LoVo (cell line): Measurements from ENCODE around the gene CCDC68.

Experiments
- DNase-seq: peaks from one replicate; pipeline ENCODE4 v3.0.0-alpha.2; 2016; ENCODE audit warnings: low spot score

The CCDC68 gene, protein sequence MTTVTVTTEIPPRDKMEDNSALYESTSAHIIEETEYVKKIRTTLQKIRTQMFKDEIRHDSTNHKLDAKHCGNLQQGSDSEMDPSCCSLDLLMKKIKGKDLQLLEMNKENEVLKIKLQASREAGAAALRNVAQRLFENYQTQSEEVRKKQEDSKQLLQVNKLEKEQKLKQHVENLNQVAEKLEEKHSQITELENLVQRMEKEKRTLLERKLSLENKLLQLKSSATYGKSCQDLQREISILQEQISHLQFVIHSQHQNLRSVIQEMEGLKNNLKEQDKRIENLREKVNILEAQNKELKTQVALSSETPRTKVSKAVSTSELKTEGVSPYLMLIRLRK

DNA sequence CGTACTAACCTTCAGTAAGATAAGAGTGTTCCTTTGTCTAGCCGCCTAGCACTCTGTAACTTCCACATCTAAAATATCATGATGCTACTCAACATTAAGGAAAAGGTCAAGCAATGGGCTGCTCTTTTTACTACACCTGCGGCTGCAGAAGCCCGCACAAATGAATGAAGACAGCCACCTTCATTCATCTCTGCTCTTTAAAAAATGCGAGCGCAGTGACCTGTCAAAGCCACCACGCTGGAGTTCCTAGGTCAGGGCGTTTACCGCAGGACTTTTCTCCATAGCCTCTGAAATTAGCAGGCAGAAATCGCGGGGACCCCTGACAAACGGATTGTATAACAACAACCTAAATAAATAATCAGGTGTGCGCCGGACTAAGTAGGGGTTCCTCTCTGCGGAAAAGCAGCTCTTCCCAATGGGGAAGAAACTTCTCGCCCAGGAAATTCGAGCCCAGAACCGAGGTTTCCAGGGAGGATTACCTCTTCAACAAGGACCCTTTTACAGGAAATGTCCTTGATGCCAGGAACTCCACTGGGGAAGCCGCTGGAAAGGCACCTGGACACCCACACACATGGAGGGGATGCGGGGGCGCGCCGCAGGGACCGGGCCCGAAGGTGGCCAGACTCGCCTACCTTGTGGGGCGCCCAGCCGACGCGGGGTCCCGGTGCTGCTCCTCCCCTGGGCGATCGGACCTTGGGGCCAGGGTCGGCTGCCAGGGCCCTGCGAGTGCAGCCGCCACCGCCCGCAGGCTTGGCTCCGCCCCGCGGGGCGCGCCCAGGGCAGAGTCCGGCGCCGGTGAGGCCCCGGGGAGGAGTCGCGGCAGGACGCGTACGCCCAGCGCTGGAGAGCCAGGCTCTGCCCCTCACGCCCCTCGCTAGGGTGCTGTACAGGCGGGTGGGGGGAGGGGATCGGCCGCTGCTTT, at the start of gene CCDC68:
TSS of gene CCDC68 (minus strand) at position 758 of the 922 bp plus-strand sequence. CDS start 16,670 bp downstream, outside the sequence.
- DNase-seq, result peak; percentile 81

DNA sequence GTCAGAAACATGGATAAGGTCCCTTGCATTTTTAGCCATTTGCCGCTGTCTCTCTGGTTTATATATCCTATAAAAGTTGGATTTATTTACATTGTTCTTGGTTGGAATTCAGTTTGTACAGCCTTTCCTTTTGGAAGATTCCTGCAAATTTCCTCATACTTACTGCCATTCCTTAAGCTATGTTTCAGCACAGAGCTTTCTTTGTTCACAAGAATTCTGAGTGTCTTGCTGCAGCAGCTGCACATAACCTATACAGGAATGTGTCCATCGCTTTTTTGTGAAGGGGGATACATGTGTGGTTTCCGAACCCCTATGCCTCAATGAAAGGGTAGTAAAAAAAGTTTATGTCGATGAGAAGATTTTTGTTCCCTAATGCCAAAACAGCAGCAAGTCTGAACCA, 48.3 kb upstream of the CCDC68 start:
- no peak for DNase-seq

DNA sequence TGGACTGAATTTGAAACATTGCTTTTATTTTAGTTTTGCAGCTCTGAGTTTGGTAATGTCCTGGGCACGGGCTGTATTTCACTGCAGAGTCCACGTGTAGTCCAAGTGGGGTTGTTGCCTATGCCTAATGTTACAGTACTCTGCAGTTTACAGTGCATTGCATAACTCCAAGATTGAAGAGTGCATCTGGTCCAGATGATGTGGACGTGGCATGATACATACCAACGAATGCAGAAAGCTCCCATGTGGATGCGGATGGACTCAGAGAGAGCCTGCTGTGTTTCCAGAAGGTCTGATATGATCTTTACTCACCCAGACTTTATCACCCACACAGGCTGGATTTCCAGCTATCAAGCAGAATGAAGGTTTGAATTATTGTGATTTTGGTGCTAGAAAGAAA, 44.4 kb upstream of the CCDC68 start:
- DNase-seq, result no peak

DNA sequence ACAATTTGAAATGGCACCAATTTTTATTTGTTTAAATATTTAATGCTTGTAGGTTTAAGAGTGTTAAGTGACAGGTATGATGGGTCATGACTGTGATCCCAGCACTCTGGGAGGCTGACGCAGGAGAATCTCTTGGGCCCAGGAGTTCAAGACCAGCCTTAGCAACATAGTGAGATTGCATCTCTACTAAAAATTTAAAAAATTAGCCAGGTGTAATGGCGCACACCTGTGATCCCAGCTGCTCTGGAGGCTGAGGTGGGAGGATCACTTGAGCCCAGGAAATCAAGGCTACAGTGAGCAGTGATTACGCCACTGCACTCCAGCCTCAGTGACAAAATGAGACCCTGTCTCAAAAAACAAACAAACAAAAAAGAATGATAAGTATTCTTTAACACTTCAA, 43.0 kb upstream of the CCDC68 start:
- DNase-seq, result no peak

DNA sequence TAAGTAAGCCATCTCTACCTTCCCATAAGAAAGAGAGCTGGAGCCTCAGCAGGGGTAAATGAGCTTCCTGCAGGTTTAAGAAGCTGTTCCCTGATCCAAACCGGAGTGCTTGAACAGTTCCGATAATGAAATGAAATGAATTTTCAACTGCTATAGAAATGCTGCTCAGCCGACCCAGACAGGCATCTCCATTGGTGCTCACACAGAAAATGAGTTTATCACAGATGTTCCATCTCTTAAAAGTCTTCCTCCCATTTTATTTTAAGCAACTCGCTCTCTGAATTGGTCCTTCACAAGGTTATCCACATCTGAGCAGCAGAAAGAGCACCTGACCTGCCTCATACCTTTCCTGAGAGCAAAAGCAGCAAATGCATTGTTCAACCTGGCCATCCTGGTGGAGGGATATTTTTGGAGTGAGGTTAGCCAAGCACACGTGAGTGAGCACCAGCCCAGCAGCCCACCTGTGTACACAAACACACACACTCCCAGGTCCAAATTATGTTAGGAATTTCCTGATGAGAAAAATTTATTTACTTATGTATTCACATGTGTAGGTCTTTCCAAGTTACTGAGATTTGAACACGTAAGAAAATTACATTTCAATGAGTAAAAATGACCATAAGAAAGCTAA, 42.2 kb upstream of the CCDC68 start:
- DNase-seq, result no peak

DNA sequence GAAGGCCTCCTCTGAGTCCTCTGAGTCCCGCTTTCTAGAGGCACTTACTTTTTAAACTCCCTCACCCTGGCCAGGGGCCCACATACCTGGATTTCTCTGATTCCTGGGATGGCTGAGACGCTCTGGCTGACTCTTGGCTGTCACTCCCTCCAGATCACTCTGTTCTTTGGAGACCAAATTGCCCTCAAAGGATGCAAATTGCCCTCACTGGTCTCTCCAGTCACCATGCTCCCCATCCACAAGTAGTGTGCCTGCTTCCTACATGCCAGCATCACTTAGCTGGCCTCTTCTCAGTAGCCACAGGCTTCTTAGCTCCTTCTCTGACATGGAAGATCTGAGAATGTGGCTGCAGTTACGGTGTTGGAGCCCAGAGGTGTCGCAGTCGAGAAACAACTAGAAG, 41.3 kb upstream of the CCDC68 start:
- no peak for DNase-seq

DNA sequence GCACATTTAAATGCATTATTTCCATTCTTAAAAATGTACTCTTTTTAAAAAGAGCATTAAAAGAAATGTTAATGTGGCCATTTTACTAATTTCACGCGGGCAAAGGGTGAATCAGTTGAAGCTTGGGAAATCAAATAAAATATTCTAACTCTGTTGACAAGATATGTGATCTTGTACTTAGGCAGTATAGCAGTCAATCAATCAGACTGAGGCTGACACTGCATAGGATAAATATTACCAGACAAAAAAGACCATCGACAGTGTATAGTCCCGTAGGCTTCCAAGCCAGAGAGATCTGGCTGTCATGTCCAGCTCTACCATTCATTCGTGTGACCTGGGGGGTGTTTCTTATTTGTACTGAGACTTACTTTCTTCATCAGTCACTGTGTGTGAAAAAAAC, 39.8 kb upstream of the CCDC68 start:
- no peak for DNase-seq

DNA sequence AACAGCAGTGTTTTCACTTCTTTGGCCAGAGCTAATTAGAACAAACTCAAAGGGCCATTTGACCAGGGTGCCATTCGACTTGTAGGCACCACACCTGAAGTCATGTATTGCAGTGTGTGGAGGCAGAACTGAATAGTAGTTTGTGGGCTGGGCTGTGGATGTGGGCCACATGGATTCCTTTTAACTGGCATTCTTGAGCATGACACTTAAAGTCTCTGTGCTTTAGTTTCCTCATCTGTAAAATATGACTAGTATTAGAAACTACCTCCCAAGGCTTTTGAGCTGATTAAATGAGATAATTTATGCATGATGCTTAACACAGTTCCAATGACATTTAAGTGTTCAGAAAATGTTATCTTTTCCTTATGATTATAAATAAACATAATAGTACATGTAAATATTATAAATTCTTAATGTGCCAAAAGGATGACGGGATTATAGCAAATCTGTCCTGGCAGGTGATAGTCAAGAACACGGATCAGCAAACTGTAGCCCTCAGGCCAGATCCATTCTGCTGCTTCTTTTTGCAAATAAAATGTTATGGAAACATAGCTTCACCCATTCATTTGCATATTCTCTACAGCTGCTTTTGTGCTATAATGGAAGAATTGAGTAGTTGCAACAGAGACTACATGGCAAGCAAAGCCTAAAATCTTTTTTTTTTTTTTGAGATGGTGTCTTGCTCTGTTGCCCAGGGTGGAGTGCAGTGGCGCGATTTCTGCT, 36.3 kb upstream of the CCDC68 start:
- no peak for DNase-seq

DNA sequence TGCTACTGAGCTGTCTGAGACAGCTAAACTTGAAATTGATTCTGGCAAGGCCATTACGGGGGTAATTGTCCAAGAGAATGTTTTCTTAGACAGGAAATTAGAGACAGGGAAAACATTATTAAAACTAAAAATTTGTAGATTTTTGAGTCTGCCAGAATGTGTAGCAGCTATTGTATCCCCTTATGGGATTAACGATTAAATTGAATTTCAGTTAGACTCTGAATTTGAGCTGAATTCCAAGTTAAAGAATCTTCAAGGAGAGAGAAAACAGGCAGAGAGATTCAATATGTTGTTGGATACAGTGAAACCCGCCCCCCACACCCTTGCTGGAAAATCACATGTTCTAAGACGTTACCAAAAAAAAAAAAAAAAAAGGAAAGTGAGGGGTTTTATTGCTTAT, 32.7 kb upstream of the CCDC68 start:
- DNase-seq, result no peak

DNA sequence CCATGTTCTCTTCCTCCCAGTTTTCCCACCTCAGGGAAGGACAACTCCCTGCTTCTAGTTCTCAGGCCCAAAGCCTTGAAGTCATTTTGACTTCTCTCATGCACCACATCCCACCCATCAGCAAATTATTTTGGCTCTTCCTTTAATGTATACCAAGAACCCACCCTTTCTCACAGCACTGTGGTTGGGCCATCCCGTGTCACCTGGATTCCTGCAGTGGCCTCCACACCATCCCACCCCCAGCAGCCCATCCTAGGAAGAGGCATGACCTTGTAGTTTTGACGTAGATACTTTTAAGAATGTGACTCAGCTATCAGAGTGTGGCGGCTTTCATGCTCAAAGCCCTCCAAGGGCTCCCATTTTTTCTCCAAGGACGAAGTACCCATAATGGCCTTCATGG, 25.6 kb upstream of the CCDC68 start:
- DNase-seq, result no peak

DNA sequence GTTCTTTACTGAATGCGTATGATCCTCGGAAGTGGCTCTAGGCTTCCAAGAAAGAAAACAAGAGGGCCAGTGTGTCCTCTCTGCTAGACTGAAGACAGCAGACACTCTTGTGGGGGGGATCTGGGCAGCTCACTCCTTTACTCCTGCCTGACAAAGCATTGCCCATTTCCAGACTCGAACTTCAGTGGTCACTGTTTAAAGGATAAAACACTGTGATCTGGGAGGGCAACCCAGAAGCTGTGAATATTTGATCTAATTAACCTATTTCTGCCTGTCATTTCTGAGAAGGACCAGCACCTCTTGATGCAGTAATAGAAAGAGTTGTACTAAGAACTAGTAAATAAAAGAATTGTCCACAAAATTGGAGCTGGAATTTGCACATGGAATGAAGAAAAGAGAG, 24.5 kb upstream of the CCDC68 start:
- DNase-seq, result no peak

DNA sequence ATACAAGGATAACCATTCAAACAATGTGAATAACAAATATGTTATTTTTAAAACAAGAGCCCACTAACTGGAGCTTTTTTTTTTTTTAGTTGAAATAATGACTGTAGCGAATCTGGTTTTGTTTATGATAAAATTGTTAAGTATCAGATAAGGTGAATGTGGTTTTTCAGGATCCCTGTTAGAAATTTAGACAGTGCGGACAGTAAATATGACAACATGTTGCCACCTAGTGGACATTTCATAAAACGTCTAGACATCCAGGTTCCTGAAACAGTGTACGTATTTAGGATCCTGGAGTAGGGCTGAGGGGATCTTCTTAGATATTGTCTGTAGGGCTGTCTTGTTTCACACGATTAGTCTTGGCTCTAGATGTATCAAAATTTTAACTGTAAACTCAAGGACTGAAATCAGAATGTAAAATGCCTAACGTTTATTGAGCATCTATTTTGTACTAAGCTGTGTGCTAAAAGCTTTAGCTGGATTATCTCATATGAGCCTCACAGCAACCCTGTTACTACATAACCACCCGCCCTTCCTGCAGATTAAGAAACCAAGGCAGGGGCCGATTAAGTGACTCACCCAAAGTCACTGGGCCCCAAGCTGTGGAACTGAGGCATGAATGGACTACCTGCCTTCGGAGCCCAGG, 23.9 kb upstream of the CCDC68 start:
- peak; percentile 71 for DNase-seq

DNA sequence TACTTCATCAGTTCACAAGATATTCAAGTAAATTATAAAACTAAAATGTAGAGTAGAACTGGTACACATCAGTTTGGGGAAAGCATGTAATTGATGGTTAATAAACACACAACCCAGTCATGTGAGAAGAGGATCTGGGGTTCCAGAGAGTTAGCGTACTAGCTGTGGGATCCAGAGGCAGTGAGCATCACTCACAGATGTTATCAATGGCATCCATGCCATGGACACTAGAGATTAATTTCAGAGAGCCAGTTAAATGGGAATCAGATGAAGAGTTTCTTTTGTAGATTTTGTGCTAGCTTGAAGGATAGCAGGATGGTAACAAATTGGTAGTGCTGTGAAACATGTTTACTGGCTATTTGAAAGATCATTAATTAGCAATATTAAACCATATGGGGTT, 21.8 kb upstream of the CCDC68 start:
- DNase-seq, result no peak

DNA sequence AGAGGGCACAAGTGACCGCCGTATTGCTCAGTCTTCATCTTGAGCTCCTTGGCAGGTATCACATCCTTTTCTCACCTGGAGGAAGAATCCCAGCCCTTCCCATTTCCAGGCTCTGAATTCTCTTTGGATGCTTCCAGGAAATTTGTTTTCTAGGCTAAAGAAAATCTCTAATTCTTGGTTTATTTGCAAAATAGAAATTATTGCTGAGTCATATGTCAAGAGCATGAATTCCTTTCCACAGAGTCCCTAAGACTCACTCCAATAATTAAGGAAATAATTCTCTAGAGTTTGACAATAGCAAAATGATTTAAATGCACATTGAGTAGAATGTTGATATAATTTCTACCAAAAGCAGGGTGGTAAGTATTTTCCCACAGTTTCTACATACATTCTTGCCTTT, 16.3 kb upstream of the CCDC68 start:
- no peak for DNase-seq

DNA sequence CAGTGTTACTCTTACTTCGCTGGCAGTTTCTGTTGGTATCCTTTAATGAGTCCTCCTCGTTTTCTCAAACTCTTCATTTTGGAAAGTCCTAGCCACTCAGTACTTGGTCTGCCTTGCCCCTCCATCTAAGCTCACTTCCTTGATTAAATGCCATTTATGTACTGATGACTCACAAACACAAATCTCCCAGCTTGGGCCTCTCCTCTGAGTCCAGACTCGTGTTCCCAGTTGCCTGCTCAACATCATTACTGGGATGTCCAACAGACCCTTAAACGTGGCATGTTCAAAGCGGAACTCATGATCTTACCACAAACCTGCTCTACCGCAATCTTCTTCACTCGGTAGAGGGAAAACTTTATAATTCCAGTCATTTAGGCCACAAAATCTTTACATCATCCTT, 13.8 kb upstream of the CCDC68 start:
- DNase-seq, result no peak

DNA sequence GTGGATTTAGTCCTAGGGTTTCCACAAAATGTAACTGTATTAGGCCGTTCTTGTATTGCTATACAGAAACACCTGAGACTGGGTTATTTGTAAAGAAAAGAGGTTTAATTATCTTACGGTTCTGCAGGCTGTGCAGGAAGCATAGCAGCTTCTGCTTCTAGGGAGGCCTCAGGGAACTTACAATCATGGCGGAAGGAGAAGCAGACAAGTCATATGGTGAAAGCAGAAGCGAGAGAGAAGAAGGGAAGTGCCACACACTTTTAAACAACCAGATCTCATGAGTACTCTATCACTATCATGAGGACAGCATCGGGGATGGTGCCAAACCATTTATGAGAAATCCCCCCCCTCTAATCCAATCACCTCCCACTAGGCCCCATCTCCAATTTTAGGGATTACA, 9.5 kb upstream of the CCDC68 start:
- no peak for DNase-seq

DNA sequence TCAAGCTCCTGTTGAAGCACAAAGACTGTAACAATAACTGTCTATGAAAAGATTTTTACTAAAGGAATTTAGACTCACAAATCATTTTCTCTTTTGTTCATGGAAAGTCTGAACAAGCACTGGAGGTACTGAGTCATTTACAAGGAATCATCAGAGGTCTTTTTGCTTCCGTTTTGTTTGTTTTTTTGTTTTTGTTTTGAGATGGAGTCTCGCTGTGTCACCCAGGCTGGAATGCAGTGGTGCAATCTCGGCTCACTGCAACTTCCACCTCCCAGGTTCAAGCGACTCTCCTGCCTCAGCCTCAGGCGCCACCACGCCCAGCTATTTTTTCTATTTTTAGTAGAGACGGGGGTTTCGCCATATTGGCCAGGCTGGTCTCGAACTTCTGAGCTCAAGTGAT, 9.0 kb upstream of the CCDC68 start:
- DNase-seq, result peak; percentile 36

DNA sequence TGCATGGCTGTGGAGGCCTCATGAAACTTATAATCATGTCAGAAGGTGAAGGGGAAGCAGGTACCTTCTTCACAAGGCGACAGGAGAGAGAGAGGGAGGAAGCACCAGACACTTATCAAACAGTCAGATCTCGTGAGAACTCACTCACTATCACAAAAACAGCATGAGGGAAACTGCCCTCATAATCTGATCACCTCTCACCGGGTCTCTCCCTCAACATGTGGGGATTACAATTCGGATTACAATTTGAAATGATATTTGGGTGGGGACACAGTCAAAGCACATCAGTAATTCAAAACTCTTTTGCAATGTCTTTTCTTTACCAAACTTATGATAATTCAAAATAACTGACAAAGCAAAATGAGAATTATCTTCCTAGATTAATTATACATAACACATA, 8.5 kb upstream of the CCDC68 start:
- DNase-seq, result no peak

DNA sequence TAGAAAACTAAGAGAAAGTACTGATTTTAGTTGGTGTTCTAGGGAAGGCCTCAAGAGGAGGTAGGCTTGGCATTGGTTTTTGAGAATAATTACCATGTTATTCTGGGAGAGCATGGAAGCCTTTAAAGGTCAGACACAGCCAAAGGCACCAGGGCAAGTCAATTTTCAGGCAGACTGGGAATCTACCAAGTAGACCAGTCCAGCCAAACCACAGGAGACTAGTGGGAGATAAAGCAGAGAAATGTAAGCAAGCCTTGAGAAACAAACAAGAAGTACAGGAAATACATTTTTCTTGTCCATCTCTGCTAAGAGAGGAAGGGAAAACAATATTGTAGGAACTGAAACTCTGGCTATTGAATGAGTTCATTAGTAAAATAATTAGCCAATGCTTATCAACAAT, 5.5 kb upstream of the CCDC68 start:
- no peak for DNase-seq

DNA sequence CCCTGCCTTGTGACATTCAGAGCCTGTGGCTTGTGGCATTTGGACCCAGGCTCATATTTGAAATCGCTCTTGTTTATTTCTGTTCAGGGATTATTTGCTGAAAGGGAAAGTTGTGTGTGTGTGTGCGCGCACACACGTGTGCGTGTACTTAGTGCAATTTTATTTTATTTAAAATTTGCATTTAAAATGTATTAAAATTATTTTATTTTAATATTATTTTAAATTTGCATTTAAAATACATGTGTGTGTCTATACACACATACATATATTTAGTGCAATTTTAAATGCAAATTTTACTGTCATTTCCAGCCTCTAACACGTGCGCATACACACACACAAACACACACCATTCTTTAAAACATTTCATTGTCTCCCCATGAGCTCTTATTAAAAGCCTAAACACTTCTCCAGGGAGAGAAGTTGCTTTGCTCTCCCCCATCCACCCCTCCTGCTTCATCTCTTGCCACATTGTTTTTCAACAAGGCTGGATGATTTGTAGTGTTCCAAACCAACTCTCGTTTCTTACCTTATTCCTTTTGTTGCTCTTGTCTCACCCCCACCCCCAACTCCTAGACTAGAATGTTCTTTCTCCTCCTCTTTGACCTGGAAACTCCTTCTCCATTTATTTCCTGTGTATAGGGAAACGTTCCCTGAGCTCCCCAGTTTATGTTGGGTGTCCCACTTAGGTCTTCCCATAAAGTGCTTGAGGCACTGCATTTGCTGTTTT, 3.8 kb upstream of the CCDC68 start:
- no peak for DNase-seq

DNA sequence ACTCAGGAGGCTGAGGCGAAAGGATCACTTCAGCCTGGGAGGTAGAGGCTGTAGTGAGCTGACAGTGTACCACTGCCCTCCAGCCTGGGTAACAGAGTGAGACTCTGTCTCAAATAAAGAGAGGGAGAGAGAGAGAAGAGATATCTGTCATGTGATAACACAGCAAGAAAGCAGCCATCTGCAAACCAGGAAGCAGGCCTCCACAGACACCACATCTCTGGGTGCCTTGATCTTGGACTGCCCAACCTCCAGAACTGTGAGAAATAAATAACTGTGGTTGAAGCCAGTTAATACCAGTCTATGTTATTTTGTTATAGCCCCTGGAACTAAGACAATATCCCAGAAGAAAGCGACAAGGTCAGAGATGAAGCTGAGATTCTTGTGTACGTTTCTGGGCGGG, 2.6 kb upstream of the CCDC68 start:
- no peak for DNase-seq
